ENCODE data around the gene NSRP1.
"Not testable (repeated sequence)": the region's sequence is repeated elsewhere in the genome, so short reads cannot be mapped to it uniquely, and the experiment has no call there.

NSRP1 gene, protein sequence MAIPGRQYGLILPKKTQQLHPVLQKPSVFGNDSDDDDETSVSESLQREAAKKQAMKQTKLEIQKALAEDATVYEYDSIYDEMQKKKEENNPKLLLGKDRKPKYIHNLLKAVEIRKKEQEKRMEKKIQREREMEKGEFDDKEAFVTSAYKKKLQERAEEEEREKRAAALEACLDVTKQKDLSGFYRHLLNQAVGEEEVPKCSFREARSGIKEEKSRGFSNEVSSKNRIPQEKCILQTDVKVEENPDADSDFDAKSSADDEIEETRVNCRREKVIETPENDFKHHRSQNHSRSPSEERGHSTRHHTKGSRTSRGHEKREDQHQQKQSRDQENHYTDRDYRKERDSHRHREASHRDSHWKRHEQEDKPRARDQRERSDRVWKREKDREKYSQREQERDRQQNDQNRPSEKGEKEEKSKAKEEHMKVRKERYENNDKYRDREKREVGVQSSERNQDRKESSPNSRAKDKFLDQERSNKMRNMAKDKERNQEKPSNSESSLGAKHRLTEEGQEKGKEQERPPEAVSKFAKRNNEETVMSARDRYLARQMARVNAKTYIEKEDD

DNA sequence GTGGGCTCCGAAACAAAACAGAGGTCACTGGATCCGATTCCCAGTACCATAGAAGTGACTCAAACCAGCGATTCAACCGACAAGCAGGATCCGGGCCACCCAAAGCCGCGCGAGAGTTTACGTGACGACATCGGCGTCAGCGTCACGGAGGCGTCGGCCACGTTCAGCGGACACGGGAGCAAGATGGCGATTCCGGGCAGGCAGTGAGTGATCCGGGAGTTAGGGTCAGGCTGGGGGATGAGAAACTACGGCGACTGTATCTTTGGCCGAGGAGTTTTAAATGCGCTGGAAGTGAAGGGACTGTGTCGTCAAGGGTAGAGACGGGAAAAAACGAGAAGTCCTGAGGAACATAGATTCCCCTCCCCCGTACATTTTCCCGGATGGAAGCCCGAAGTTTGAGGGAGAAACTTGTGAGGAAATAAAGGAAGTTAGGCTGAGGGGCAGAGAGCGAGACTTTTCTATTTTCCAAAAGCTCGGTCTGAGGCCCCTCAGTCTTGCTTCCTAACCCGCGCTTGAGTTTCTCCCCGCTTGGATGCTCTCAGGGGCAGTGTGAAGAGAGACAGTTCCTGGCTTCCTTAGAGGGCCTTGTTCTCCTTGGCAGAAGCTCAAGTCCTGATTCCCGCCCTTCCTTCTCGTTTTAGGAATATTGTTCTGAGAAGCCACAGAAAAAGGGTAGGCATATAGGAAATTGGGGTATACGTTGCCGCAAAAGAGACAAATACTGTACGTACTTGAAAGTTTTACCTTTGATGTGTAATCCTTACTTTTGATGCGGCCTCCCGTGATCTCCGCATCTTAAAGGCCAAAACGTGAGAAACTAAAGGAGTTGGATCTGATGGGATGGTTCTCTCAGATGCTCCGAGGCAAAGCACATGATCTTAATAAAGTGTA, at the start of gene NSRP1:
TSS of gene NSRP1 (plus strand) at position 156 of the 891 bp plus-strand sequence. CDS start at position 184, 28 bp downstream.
- peak; percentile 86 for DNase-seq

DNA sequence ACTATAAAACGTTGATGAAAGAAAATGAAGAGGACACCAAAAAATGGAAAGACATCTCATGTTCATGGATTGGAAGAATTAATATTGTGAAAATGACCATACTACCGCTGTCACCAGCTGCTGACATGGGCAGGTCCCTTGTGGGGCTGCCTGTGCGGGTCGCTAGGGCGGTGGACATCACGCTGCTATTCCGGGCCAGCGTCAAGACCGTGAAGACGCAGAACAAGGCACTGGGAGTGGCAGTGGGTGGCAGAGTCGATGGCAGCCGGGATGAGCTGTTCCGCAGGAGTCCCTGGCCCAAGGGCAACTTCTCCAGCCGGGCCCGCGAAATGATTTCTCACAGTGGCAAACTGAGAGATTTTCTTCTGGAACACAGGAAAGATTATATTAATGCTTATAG, 48.2 kb upstream of the NSRP1 start:
- DNase-seq = no peak

DNA sequence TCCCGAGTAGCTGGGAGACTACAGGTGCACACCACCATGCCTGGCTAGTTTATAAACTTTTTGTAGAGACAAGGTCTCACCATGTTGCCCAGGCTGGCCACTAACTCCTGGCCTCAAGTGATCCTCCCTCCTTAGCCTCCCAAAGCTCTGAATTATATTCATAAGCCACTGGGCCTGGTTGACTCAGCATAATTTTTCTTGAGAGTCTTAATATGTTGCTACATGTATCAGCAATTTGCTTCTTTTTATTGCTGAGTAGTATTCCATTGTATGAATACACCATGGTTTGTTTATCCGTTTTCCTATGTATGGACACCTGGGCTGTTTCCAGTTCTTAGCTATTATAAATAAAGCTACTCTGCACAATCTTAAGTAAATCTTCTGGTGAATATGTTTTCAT, 42.4 kb upstream of the NSRP1 start:
- DNase-seq = no peak

DNA sequence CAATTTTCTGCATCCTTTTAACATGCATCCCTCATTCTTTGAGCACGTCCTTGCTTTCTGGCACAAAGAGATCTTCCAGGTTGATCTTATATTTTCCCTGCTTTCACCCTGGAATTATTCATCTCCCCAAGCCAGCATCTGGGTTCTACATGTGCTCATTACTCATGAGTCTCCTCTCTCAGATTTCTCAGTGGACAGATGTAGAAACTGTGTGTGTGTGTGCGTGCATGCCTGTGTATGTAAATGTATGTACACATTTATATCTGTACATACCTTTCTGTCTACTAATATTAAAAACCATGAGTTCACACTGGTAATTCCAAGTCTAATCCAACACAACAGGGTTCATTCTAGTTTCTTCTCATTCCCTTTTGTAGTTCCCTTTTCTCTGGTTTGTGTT, 41.9 kb upstream of the NSRP1 start:
- no peak for DNase-seq

DNA sequence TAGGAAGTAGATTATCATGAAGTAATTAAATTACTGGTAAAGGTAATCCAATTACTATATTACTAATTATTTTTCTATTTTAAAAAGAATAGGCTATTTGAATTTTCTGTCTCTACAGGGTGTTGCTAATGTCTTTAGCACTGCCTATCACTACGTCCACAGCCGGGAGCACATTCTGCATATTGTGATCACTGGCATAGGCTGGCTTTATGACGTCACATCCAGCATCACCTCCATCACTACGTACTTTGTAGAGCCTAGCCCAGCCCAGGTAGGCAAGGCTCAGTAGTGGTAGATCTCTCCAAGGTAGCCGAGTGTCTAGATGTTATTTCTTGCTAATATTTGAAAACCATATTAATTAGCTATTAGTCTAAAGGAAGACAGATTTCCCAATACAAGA, 33.8 kb upstream of the NSRP1 start:
- no peak for DNase-seq

DNA sequence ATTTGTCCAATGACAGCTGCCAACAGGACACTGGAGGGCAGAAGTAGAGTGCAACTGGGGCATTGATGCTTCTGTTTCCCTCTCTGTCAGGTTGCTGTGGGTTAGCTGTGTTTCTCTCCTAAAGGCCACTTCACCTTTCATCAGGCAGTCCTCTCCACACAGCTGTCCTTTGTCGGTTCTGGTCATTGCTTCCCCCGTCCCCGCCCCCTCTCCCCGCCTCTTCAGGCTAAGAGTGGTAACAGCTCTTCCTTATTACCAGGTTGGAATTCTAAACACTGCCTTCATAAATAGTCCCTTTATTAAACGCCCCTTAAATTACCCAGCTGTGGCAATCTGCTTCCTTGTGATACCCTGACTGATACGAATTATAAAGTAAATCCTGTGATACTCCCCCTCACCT, 31.8 kb upstream of the NSRP1 start:
- DNase-seq = peak; percentile 15

DNA sequence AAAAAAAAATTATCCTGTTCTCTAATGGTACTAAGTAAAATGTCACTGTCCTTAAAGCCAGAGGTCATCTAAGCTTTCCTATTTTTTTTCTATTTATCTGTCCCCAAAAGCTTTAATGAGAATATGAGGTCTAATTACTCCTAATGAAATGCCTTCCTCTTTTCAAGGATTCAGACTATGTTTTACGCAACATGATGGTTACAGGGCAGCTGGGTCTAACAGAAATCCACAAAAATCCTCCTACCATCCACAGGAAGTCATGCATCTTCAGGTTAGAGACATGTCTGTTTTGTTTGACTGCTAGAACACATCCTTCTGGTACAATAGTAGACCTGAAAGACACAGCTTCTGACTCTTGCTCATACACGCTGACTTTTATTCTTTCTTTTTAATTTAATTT, 29.7 kb upstream of the NSRP1 start:
- DNase-seq = no peak

DNA sequence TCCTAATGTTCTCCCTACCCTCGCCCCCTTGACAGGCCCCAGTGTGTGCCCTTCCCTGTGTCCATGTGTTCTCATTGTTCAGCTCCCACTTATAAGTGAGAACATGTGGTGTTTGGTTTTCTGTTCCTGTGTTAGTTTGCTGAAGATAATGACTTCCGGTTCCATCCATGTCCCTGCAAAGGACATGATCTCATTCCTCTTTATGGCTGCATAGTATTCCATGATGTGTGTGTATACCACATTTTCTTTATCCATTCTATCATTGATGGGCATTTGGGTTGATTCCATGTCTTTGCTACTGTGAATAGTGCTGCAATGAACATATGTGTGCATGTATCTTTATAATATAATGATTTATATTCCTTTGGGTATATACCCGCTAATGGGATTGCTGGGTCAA, 29.2 kb upstream of the NSRP1 start:
- not testable (repeated sequence) for DNase-seq

DNA sequence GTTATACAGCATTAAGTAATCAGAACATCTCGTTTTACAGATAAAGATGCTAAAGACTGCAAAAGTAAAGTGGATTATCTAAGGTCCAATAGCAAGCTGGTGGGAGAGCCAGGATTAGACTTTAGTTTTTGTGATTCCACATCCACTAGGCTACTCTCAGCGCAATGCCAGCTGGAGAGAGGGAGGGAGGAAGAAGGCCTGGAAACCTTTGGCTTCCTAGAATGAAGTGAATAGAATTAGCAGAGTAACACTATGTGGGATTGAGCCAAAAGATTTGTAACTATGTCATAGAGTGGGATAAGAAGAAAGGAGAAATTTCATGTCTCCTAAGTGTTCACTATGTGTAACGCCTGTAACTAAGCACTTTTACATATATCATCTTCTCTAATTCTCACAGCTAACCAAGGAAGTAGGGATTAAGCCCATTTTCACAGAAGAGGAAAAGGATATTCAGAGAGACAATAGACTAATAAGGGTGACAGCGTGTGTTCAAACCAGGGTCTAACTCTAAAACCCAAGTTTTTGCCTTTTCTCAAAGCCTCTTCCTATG, 25.4 kb upstream of the NSRP1 start:
- DNase-seq = no peak

DNA sequence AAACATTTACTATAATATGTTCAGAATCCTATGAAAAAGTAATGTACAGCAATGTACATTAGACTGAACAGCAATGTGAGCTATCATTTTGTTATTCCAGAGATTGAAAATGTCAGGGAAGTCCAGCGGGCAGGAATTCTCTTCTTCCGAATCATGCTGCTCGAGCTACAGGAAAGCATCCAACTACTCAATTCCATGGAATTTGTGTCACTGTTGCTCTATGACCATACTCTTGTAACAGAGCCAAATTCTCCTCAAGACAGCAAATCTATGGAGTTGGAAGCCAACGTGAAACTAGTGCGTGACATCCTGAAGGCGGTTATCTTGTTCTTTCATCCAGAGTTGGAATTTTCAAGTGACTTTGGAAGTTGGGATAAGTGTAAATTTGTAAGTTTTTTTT, 24.8 kb upstream of the NSRP1 start:
- no peak for DNase-seq

DNA sequence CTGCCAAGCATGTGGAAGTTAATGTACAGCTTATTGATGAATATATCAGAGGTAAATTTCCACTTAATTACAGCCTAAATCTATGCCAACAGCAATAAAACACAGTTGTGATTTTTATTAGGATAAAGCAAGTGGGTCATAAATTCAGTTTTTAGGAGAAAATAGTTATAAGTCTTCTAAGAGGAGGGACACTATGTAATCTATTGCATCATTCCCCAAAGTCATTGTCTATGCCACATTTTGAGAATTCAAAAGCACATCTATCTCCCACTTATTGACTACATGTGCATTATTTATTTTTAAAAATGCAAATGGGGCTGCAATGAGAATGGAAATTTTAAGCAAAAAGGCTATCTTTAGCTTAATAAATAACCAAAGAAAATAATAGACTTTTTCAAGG, 23.7 kb upstream of the NSRP1 start:
- no peak for DNase-seq

DNA sequence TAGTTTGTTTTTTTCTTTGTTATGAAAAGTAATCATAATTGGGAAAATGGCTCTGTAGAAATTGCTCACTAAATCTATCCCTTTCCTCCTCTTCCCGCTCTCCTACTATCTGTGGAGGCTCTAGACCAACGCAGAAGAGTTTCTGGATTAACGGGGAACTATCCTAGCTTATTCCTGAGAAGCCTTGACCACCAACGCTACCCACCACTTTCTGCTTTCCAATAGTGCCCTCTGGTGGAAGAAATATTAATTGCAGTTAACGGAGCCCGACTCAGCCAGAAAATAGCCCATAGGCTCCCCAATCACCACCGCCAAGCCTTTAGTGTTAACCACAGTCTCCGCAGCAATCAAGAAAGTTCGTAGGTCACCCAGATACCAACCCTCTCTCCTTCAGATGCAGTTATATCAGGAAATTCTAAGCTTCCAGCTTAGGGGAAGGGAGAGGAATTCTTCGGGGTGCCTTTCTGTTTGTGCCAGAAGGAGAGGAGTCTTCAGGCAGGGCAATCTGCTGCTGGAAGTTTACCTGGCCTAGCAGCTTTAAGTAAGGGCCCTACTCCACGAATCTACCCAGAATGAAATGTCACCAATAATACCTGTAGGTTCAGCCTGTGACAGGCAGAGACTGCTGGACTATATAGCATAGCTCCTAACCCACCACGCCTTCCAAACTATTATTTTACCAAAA, 23.0 kb upstream of the NSRP1 start:
- DNase-seq = peak; percentile 19

DNA sequence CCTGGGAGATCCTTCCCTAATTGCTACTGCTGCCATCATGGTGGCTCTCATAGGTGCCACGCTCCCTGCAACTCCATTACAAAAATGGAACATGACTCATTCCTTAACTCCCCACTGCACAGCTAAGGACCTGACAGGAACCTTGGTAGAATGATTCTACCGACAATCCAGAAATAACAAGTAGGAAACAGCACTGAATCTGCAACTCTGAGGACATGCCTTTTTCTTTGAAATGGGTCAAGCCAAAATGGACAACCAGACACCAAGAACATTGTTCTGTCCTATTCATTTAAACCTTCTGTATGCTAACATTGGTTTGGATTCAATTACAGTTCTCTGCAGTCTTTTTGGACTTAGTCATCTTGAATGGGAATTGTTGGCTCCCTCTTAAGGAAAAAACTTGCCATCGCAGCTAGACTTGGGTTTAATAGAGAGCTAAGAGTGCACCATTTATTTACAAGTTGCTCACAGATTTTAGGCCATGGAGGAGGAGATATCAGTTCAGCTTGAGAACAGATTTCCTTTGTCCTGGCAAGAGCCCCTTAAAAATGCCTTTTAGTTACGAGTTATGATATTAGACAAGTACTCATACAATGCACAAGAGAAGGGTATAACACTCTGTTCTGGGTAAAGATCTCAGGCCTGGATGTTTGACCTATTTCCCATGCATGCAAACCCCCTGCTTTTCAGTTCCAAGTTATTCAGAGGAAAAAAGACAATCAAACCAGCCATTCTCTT, 20.9 kb upstream of the NSRP1 start:
- no peak for DNase-seq

DNA sequence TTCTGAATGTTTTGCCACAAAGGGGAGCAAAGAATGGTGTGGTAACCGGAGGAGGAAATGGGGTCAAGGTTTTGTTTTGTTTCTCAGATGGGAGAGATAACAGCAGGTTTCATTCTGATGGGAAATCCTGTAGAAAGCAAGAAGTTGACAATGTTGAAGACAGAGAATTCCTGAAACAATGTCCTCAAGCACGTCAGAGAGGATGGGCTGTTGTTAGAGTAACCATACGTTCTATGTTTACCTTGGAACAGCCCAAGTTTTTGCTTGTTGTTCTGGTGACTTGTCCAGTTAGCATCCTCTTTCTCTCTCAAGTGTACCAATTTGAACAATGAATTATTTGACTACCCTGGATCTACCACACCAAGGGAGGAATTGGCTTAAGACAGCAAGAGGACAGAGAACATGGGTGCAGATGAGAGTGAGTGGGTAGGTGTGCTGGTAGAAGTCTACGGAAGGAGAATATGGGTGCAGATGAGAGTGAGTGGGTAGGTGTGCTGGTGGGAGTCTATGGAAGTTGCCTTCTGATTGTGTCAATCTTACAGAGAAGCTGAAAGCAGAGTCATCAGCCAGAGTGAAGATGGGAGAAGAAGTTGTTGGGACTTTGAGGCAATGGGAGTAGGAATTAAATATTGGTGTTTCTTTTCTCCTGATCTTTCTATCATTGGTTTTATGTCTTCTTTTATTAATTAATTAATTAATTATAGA, 14.8 kb upstream of the NSRP1 start:
- DNase-seq = no peak

DNA sequence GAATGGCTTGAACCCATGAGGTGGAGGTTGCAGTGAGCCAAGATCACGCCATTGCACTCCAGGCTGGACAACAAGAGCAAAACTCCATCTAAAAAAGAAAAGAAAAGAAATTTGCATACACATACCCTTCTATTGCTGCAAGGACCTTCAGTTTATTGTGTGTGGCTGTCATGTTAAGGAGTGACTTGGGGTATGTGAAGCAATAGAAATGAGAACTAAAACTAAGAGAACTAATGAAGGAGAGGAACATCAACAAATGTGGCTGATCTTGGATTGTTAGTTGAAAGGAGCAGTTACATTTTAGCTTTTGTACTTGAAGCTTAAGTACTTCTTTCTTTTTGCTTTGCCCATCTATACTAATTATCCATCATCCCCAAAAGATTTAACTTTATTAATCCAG, 12.7 kb upstream of the NSRP1 start:
- DNase-seq = no peak

DNA sequence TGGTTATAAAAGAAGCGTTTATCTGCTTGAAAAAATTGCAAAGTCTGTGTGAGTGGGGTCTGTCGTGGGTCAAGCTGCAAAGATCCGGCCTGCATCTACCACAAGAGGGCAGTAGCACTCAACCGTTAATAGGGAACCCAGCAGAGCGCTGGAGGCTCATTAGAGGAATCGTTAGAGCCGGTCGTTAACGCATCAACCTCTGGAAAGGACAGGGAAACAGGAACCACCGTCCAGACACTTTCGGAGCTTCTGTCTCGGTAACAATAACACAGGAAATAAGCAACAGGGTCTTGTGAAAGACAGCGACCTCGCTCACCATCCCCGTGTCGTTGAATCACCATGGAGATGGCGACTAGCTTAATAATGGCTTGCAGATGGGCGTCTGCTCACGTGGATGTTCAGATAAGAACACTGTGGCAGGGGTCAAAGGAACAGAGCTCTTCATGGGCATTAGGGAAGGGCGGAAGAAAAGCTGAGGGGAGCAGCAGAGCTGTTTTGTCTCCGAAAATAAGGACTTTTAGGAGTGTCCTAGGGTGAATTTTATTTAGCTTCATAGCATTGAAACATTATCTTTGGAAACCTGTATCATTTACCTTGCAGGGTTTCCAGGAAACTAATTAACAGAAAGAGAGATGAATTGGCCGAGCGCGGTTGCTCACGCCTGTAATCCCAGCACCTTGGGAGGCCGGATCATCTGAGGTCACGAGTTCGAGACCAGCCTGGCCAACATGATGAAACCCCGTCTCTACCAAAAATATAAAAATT, 11.9 kb upstream of the NSRP1 start:
- DNase-seq = peak; percentile 43

DNA sequence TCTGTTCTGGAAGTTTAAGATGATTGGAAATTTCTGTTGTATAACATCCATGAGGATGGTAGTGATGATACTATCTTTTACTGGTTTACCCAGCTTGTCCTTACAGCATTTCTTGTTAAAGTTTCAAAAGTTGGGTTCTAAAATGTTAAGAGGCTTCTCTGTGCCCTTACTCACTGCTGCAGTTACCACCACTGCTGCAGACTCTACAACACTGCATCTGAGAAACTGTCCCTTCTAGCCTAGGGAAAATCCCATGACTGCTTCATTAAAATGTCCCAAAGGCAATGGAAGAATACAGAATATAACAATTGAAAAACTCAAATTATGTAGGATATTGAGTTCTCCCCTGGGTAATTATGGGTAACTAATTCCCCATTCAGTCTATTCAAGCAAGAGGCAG, 3.8 kb upstream of the NSRP1 start:
- DNase-seq = no peak

DNA sequence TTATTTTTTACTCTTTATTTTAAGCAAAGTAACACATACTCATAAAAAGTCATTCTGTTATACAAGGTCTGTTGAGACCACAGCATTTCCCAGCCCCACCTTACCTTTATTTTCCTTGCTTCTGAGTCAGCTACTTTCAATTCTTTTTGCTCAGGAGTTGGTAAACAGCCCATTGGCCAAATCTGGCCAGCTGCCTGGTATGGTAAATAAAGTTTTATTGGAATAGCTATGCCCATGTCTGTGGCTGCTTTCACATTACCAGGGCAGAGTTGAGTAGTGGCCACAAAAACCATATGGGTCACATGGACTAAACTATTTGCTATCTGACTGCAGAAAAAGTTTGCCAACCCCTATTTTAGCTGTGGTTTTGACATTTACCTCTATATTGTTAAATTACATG, 3.4 kb upstream of the NSRP1 start:
- no peak for DNase-seq

DNA sequence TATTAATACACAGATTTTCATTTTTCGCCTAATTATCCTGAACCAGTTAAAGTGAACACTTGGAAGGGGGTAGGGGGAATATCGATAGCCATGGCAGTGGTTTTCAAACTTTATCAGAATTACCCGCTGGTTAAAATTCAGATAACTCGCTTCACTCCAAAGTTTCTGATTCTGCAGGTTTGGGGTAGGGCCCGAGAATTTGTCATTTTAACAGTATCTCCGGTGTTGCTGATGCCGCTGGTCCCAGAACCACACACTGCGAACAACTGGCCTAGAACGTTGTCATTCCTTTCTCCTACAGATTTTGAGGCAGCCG, 313 bp upstream of the NSRP1 start:
- no peak for DNase-seq

DNA sequence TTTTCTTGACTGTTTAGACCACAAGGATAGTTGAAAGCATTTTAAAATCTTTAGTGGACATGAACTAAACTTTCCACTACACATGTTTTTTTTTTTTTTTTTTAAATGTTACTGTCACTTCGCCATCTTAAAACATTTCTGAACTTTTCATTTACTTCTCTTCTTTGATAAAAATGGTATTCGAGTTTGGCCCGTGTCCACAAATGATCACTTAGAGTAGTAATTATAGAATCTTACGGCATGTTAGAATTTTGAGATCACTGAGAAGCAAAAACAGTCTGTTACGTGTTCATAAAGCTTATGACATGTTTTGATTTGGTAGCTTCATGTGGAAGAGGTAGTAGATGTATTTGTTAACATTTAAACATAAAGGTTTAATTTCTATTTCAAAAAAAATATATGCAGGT, 1.1 kb downstream of the NSRP1 start:
- DNase-seq = no peak

DNA sequence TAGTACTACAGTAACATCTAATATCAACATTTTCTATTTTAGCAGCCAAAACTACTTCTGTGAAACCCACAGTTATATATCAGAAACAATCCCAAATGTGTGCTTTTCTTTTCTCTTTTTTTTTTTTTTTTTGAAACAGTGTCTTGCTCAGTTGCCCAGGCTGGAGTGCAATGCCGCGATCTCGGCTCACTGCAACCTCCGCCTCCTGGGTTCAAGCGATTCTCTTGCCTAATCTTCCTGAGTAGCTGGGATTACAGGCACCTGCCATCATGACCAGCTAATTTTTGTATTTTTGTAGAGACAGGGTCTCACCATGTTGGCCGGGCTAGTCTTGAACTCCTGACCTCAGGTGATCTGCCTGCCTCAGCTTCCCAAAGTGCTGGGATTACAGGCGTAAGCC, 2.0 kb downstream of the NSRP1 start:
- DNase-seq = not testable (repeated sequence)
